ENCODE results near the gene NOVA2.

- no peak for TF ChIP-seq CTCF (conservative IDR thresholded peaks at IDR 0.05; ENCODE audit: low read depth, low read length)
- TF ChIP-seq EZH2 (IDR thresholded peaks at IDR 0.05; ENCODE audit: borderline replicate concordance, low read depth, low read length, poor library complexity, severe bottlenecking) = no peak
Observed at GRCh38 chr19:45902651-45903625, 70.7 kb downstream of the NOVA2 start.

Measured in A673 (cell line).